ENCODE measurements around the gene CD200R1.

DNA sequence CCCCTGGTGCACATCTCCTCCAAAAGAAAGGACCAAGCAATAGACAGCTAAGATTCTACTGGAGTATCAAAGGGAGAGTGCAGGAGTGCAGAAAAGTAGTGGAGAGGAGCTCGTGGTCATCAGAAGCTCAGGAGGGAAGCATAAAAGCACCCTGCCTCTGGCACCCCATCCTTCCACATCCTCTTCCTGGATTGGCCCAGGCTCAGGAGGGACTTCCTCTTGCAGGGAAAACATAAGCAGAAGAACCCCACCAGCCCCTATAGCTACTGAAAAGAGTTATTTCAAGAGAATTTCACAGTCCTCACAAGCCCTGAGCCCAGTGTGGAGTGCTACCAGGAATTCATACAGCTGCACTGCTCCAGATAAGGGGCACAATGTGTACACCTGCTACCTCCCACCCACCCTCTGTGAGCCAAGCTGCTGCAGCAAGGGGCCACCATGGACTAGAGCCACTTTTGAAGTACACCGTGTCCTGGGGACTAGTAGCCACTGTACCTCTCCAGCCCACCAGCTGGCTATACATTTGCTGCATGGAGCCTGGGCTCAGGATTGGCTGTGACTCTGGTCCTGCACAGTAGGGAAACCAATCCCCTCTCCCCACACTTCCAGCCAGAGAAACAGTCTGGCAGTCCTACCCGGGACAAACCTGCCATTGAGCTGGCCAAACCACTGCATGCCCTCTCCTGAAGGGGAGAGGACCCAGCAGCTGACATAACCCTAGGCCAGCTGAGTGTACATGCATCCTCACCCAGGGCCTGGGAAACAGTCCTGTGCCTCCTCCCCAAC lies 43.0 kb downstream of the CD200R1 start:
- no peak for TF ChIP-seq POLR2A (IDR thresholded peaks at IDR 0.05)
- TF ChIP-seq, protein P1, sequence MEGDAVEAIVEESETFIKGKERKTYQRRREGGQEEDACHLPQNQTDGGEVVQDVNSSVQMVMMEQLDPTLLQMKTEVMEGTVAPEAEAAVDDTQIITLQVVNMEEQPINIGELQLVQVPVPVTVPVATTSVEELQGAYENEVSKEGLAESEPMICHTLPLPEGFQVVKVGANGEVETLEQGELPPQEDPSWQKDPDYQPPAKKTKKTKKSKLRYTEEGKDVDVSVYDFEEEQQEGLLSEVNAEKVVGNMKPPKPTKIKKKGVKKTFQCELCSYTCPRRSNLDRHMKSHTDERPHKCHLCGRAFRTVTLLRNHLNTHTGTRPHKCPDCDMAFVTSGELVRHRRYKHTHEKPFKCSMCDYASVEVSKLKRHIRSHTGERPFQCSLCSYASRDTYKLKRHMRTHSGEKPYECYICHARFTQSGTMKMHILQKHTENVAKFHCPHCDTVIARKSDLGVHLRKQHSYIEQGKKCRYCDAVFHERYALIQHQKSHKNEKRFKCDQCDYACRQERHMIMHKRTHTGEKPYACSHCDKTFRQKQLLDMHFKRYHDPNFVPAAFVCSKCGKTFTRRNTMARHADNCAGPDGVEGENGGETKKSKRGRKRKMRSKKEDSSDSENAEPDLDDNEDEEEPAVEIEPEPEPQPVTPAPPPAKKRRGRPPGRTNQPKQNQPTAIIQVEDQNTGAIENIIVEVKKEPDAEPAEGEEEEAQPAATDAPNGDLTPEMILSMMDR (IDR thresholded peaks at IDR 0.05), result no peak
